Right renal pelvis (tissue), 4 donors: ENCODE measurements around the gene LCE3D. TPM values are rescaled to one million over a fixed set of nuclear protein-coding genes. Genes with fewer than 3 reads are reported as not detected.
A peak's percentile ranks its signal among the peaks of the same experiment; 100 is the strongest.

Experiments used
- DNase-seq, 4 donors: peaks; one replicate each; pipeline ENCODE4 v3.0.0-alpha.2; 2013; ENCODE audit warnings: low read depth in 4 of 4, low spot score in 3 of 4, missing footprints in 1 of 4
- polyA plus RNA-seq, 4 donors: library from polyadenylated mRNA; unstranded; fragments of 120-200 nt; gene quantifications; one replicate each; pipeline ENCODE4 v1.2.1, GENCODE V29; 2013; ENCODE audit not compliant: insufficient read length in 4 of 4

The LCE3D gene
- polyA plus RNA-seq, 4 donors: not detected

GRCh38 chr1:152533327-152533938, 46.9 kb downstream of the LCE3D start:
- DNase-seq: peak in 1 of 4 donors; percentile 15

Other genes with a start within 250 kb of the LCE3D start
- under 1 TPM; 0.04 to 0.11 (median 0.07) TPM for gene FLG2, start 220.5 kb downstream of the LCE3D start, polyA plus RNA-seq
- not detected for gene CRNN, start 166.3 kb downstream of the LCE3D start, polyA plus RNA-seq
- gene LCE5A, start 69.7 kb downstream of the LCE3D start, polyA plus RNA-seq: under 1 TPM in 1 of 4 donors, not detected in 3; 0.10 TPM
- not detected for gene CRCT1, start 66.0 kb downstream of the LCE3D start, polyA plus RNA-seq
- not detected for gene LCE3E, start 13.7 kb downstream of the LCE3D start, polyA plus RNA-seq
- gene LCE3C, start 19.7 kb upstream of the LCE3D start, polyA plus RNA-seq: not detected
- gene LCE3B, start 33.3 kb upstream of the LCE3D start, polyA plus RNA-seq: not detected
- gene LCE3A, start 42.6 kb upstream of the LCE3D start, polyA plus RNA-seq: not detected
- gene LCE2D, start 82.9 kb upstream of the LCE3D start, polyA plus RNA-seq: not detected
- not detected for gene LCE2C, start 94.8 kb upstream of the LCE3D start, polyA plus RNA-seq
- not detected for gene LCE2B, start 105.6 kb upstream of the LCE3D start, polyA plus RNA-seq
- not detected for gene LCE2A, start 117.8 kb upstream of the LCE3D start, polyA plus RNA-seq
- not detected for gene LCE4A, start 127.6 kb upstream of the LCE3D start, polyA plus RNA-seq
- not detected for gene KPRP, start 177.5 kb upstream of the LCE3D start, polyA plus RNA-seq
- not detected for gene LCE1F, start 194.6 kb upstream of the LCE3D start, polyA plus RNA-seq
- not detected for gene LCE1E, start 205.7 kb upstream of the LCE3D start, polyA plus RNA-seq
- gene LCE1D, start 216.2 kb upstream of the LCE3D start, polyA plus RNA-seq: not detected
- not detected for gene LCE1C, start 226.1 kb upstream of the LCE3D start, polyA plus RNA-seq
- not detected for gene LCE1B, start 231.5 kb upstream of the LCE3D start, polyA plus RNA-seq
- not detected for gene LCE1A, start 247.0 kb upstream of the LCE3D start, polyA plus RNA-seq